Measurements from ENCODE around the gene KXD1. TPM values are rescaled to one million over a fixed set of nuclear protein-coding genes. Genes with fewer than 3 reads are reported as not detected.
"Not testable (repeated sequence)": the region's sequence is repeated elsewhere in the genome, so short reads cannot be mapped to it uniquely, and the experiment has no call there.

The KXD1 gene
- total RNA-seq, 4 donors from 2014 or later = 129 to 155 (median 149) TPM

GRCh38 chr19:18589380-18590272, 32.0 kb downstream of the KXD1 start:
- Histone ChIP-seq H3K36me3 (peaks cover 0 to 20% (median 8%) of the 10 kb centered on the region in 4 donors), H3K9me3 (no peaks in the 10 kb centered on the region), H3K4me1 (peaks cover 21 to 46% (median 39%) of the 10 kb centered on the region in 4 donors), H3K27me3 (no peaks in the 10 kb centered on the region), H3K27ac (replicated peaks in 1 of 4) (peak overlapping the region; percentile 78 to 89 (median 86)), H3K4me3 (peak overlapping the region; percentile 68 to 96 (median 86))
- 22% methylated on average over 25 of the region's 52 CpGs for WGBS
- no peak for DNase-seq (ENCODE audit: extremely low spot score)
- intact Hi-C loops (cut with DNase I) = loop anchor here (5.0 kb wide), 3 partner anchors 88 to 258 kb away; partner anchors contain the start of gene UPF1
- TF ChIP-seq POLR2A (IDR thresholded peaks at IDR 0.05; ENCODE audit: low read depth) (no peak), CTCF (IDR thresholded peaks at IDR 0.05) (peak in 2 of 3 experiments; percentile 36 to 41)

- Histone ChIP-seq H3K27ac (replicated peaks in 1 of 4) (peak overlapping the region in 3 of 4 donors; percentile 22 to 89 (median 87)), H3K9me3 (no peaks in the 10 kb centered on the region), H3K4me1 (peaks cover 30 to 54% (median 48%) of the 10 kb centered on the region in 4 donors), H3K4me3 (peak overlapping the region in 1 of 4 donors; percentile 68), H3K36me3 (peaks cover 0 to 20% (median 8%) of the 10 kb centered on the region in 4 donors), H3K27me3 (no peaks in the 10 kb centered on the region)
- no peak for DNase-seq (ENCODE audit: extremely low spot score)
- TF ChIP-seq CTCF (IDR thresholded peaks at IDR 0.05) = no peak
- no peak for TF ChIP-seq POLR2AphosphoS5 (IDR thresholded peaks at IDR 0.05)
- no peak for TF ChIP-seq EP300 (IDR thresholded peaks at IDR 0.05)
- no peak for TF ChIP-seq POLR2A (IDR thresholded peaks at IDR 0.05; ENCODE audit: low read depth)
- 64% methylated on average over 36 of the region's 40 CpGs for WGBS
- intact Hi-C loops (cut with DNase I) = loop anchor here (5.0 kb wide), 2 partner anchors 87 to 257 kb away; no protein-coding TSS in a partner anchor
Observed at GRCh38 chr19:18590273-18591272, 32.9 kb downstream of the KXD1 start.

GRCh38 chr19:18591735-18592385, 34.2 kb downstream of the KXD1 start:
- intact Hi-C loops (cut with DNase I) = loop anchor here (5.0 kb wide), 2 partner anchors 85 to 255 kb away; no protein-coding TSS in a partner anchor
- Histone ChIP-seq H3K9me3 (no peaks in the 10 kb centered on the region), H3K36me3 (peaks cover 0 to 20% (median 8%) of the 10 kb centered on the region in 4 donors), H3K27ac (replicated peaks in 1 of 4) (no peak overlapping the region), H3K27me3 (no peaks in the 10 kb centered on the region), H3K4me1 (peaks cover 30 to 54% (median 48%) of the 10 kb centered on the region in 4 donors), H3K4me3 (no peak overlapping the region)
- WGBS = 81% methylated on average over 22 of the region's 22 CpGs
- no peak for DNase-seq (ENCODE audit: extremely low spot score)
- TF ChIP-seq POLR2A (IDR thresholded peaks at IDR 0.05; ENCODE audit: low read depth) (no peak), CTCF (IDR thresholded peaks at IDR 0.05) (no peak), EP300 (IDR thresholded peaks at IDR 0.05) (no peak), POLR2AphosphoS5 (IDR thresholded peaks at IDR 0.05) (no peak)

- Histone ChIP-seq H3K4me1 (peaks cover 30 to 52% (median 45%) of the 10 kb centered on the region in 4 donors), H3K36me3 (peaks cover 0 to 20% (median 8%) of the 10 kb centered on the region in 4 donors)
- DNase-seq (ENCODE audit: extremely low spot score); H3K27me3 ChIP-seq; H3K9me3 ChIP-seq; H3K4me3 ChIP-seq; H3K27ac ChIP-seq (replicated peaks in 1 of 4): not testable (repeated sequence)
- intact Hi-C loops (cut with DNase I) = loop anchor here (5.0 kb wide), 2 partner anchors 85 to 255 kb away; no protein-coding TSS in a partner anchor
- WGBS = 71% methylated on average over 5 of the region's 5 CpGs
Observed at GRCh38 chr19:18592732-18593131, 35.1 kb downstream of the KXD1 start.

Measured in esophagus muscularis mucosa (tissue), 4 donors.